Cardiac septum (tissue), 1 donor: ENCODE measurements around the gene EHD1. TPM values are rescaled to one million over a fixed set of nuclear protein-coding genes. Genes with fewer than 3 reads are reported as not detected.

Experiments used
- DNase-seq: peaks from one replicate; pipeline ENCODE4 v3.0.0-alpha.2; 2020; ENCODE audit warnings: low spot score
- intact Hi-C: fragments of 100-400 bp; cut with DNase I; formaldehyde crosslinking; loops from one replicate; pipeline ENCODE4 v1.14.0; 2022
- total RNA-seq: library from RNA; stranded (reverse); fragmentation: NEBNext Ultra II Directional; extraction: Animal tissue kit (Norgen Biotek cat#: 25700); gene quantifications from one replicate; pipeline ENCODE4 v1.2.1, GENCODE V29; 2021
- donor health status: DM: no; HTN: no; CAD: no.

The EHD1 gene
- total RNA-seq, 1 donor from 2014 or later: 50.9 TPM

- intact Hi-C loops: loop anchor here (2.0 kb wide), 1 partner anchor 23 kb away; no protein-coding TSS in a partner anchor
- no peak for DNase-seq
Observed at GRCh38 chr11:64877390-64878222, 815 bp downstream of the EHD1 start.

DNA sequence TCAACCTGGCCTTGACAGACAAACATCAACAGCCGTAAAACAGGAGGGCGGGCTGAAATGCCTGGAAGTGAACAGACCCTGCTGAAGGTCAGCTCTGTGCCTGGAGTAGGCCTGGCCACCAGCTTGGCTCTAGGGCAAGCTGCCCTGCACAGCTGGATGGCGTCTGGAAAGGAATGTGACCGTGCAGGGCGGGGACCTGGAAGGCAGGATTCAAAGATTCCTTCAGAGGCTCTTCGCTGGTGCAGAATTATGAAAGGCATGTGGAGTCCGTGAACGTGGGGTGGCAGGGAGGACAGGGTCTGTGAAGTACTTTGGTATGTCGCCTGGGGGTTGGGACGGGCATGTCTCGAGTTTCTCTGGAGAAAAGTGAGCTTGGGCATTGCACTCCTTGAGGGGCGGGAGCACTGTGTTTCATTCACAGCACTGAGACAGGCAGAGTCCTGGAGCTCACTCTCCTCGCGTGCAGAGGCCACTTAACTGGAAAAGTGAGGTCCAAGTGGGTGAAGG lies 1.5 kb downstream of the EHD1 start:
- DNase-seq: no peak
- intact Hi-C loops: loop anchor here (2.0 kb wide), 1 partner anchor 22 kb away; no protein-coding TSS in a partner anchor

DNA sequence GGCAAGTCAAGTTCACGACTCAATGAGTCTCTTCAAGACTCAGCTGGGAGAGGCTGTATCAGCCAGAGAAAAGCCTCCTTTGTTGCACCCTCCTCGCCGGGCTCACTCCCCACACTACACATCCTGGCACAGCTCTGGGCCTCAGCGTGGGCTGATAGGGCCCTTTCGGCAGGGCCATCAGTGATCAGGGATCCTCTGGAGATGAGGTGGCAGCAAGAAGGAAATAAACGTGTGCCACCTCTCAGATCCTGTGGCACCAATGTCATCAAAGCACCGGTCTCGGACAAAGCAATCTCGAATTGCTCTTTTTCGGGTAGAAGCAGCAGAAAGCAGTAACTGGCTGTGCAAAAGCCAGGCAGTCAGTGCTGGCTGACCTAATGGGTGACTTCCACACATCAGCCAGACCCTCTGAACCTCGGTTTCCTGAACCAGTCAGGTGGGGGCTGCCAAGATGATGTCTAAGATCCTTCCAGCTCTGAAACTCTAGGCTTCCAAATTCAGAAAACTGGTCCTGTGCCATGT lies 2.1 kb downstream of the EHD1 start:
- DNase-seq: no peak
- intact Hi-C loops: loop anchor here (2.0 kb wide), 1 partner anchor 21 kb away; no protein-coding TSS in a partner anchor

DNA sequence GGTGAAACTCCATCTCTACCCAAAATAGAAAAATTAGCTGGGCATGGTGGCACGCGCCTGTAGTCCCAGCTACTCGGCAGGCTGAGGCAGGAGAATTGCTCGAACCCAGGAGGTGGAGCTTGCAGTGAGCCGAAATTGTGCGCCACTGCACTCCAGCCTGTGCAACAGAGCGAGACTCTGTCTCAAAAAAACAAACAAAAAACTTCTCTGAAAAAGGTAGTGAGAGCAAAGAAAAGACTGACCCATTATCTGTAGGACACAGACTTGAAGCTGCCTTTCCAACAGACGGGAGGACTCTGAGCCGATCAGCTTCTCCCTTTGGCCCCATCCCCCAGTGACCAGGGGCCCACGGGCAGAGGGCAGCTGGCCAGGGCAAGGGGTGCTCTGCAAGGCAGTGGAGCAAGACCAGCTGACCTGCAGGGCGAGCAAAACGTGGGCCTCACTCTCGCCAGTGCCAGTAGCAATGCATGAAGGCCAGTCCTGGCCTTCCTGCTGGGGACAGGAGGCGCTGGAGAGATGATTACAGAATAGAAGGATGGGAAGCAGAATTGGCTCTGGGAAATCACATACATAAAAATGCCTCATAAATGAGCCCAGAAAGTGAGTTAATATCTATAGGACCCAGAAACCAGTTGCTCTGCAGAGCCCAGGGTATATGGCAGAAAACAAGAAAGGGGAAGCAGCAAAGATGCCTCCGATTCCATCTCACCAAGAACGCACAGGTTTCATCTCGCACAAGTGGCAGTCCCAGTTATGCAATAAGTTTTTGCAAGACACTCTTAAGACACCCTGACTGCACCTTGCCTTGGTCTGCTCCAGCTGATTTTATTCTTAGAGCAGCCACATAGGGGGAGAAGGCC lies 2.8 kb downstream of the EHD1 start:
- DNase-seq: no peak
- intact Hi-C loops: loop anchor here (2.0 kb wide), 1 partner anchor 21 kb away; no protein-coding TSS in a partner anchor

GRCh38 chr11:64874308-64875240 lies 3.8 kb downstream of the EHD1 start:
- intact Hi-C loops: no loop called here
- DNase-seq: no peak

DNA sequence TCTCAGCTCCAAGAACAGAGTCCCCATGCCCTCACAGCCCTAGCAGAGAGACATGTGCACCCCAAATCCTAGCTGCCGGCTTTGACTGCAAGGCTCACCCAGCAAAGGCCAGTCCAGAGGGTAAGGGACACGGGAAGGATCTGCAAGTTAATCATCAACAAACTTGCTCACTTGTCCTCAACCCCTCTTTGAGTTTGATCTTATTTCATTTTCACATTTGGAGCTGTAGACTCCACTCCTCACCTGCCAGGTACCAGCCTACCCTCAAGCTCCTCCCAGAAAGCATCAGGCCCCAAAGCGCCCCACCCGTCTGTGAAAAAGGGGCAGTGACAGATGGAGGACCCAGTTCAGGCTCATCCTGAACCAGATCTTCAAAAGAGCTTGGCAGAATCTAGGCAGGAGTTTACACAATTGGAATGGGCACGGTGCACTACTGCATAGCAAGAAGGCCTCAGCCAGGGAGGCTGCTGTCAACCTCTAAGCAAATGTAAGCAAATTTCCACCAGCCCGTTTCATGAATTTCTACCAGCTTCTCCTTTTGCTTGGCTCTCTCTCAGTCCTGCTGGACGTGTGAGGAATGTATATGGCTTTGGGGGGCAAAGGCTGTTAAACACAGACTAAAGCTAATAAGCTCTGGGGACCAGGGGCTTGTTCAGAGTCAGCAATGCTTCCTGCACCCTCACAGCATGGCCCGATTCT lies 5.5 kb downstream of the EHD1 start:
- DNase-seq: no peak
- intact Hi-C loops: no loop called here

- intact Hi-C loops: no loop called here
- DNase-seq: no peak
Observed at GRCh38 chr11:64871492-64871891, 6.9 kb downstream of the EHD1 start.

- no peak for DNase-seq
Observed at GRCh38 chr11:64870893-64871466, 7.4 kb downstream of the EHD1 start.

GRCh38 chr11:64870176-64870892 lies 8.1 kb downstream of the EHD1 start:
- no peak for DNase-seq
- intact Hi-C loops: no loop called here

More at GRCh38 chr11:64870893-64871466, 7.4 kb downstream of the EHD1 start:
- intact Hi-C loops: no loop called here

GRCh38 chr11:64869571-64870175 lies 8.7 kb downstream of the EHD1 start:
- no peak for DNase-seq
- intact Hi-C loops: no loop called here

DNA sequence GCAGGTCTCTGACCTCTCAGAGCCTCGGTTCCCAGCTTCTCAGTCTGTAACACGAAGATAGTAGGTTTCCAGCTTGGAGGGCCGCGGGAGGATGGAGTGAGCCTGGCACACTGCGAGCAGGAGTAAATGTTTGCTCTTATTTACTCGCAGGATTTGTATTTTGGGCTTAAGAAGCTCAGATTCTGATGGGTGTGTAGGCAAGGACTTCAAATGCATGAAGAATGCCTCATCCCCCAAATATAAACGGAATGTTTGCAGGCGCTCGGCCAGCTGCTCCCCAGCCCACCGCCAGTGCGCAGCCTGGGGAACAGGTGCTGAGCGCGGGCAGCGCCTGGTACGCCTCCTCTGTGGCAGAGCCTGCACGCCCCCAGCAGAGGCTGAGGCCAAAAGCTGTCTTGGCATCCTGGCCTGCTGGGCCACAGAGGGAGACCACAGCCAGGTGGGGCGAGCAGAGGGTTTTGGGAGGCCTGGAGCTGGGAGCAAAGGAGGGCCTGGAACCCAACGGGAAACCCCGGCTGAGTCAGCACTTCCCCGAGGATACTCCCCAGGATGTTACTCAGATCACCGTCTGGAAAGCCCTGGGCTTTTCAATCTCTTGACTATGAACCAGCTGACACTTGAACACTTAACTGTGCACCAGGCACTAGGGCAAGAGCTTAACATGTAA lies 9.4 kb downstream of the EHD1 start:
- no peak for DNase-seq
- intact Hi-C loops: no loop called here

DNA sequence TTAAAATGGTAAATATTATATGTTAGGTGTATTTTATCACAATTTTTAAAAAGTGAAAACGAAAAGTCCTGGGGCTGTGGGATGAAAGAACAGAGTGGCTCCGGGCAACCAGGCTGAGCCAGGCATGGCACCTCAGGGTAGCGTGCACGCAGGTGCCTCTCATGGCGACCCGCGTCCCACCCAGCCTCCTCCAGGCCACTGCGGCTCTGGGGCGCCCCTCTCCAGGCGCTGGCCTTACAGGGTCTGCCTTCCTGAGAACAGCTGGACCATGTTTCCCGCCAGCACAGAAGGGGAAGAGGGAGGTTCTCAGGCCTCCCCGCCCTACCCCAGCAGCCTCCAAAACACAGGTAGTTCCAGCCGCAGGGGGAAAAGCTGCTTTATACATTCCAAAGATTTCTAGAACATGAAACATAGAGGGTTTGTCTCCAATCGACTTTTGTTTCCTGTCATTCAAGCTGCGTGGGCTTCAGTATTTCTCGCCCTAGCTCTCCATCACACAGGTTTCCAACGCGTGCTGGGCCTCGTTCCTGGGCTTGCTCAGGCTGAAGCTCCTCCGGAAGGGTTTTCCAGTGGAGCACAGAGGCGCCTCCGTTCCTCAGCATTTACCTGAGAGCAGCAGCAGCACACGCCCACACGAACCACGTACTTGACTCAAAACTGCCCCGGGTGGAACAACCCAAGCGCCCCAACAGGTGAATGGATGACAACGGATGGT lies 10.5 kb downstream of the EHD1 start:
- intact Hi-C loops: no loop called here
- DNase-seq: no peak

GRCh38 chr11:64866173-64866491 lies 12.3 kb downstream of the EHD1 start:
- DNase-seq: no peak
- intact Hi-C loops: no loop called here

- intact Hi-C loops: no loop called here
- DNase-seq: no peak
Observed at GRCh38 chr11:64865286-64866172, 12.9 kb downstream of the EHD1 start.
